Tibial artery (tissue), 4 donors: ENCODE data around the gene SORCS3.

Source experiments
- DNase-seq, 2 donors: peaks; one replicate each; pipeline ENCODE4 v3.0.0-alpha.2; 2019
- H3K27ac ChIP-seq, 2 donors: fragments of 200-600 bp; sonication (generic) in 1 of 2; 1 replicate in 1 of 2; 2 replicates in 1 of 2; pipeline ENCODE4 v1.5.1; 2018 to 2019; ENCODE audit warnings: mild to moderate bottlenecking in 1 of 2
- H3K27me3 ChIP-seq, 2 donors: fragments of 200-600 bp; sonication (generic) in 1 of 2; one replicate each; pipeline versions ENCODE4 v1.5.1 to v1.6.0; 2016 to 2019
- H3K36me3 ChIP-seq, 3 donors: fragments of 200-600 bp; sonication (generic) in 2 of 3; one replicate each; pipeline ENCODE4 v1.5.1; 2016 to 2019; ENCODE audit warnings: mild to moderate bottlenecking in 2 of 3
- H3K4me1 ChIP-seq, 4 donors: fragments of 200-600 bp; sonication (generic) in 2 of 4; 1 replicate in 3 of 4; 2 replicates in 1 of 4; pipeline ENCODE4 v1.5.1; 2016 to 2019
- H3K4me3 ChIP-seq, 2 donors: fragments of 200-600 bp; sonication (generic) in 1 of 2; 1 replicate in 1 of 2; 2 replicates in 1 of 2; pipeline ENCODE4 v1.5.1; 2018 to 2019; ENCODE audit warnings: mild to moderate bottlenecking in 2 of 2
- H3K9me3 ChIP-seq, 3 donors: fragments of 200-600 bp; sonication (generic) in 1 of 3; one replicate each; pipeline ENCODE4 v1.5.1; 2016 to 2019
- CTCF ChIP-seq, 2 experiments: fragments of 200-600 bp in 1 of 2; fragments of 450-650 bp in 1 of 2; IDR thresholded peaks; one replicate each; pipeline ENCODE4 v1.5.1; 2017 to 2019; ENCODE audit warnings: antibody characterized with exemption in 2 of 2, mild to moderate bottlenecking in 1 of 2, moderate library complexity in 1 of 2
- intact Hi-C: fragments of 100-400 bp; cut with DNase I; formaldehyde crosslinking; loops from one replicate; pipeline ENCODE4 v1.15.0; 2023; ENCODE audit warnings: low total_unique reads

SORCS3 gene

DNA sequence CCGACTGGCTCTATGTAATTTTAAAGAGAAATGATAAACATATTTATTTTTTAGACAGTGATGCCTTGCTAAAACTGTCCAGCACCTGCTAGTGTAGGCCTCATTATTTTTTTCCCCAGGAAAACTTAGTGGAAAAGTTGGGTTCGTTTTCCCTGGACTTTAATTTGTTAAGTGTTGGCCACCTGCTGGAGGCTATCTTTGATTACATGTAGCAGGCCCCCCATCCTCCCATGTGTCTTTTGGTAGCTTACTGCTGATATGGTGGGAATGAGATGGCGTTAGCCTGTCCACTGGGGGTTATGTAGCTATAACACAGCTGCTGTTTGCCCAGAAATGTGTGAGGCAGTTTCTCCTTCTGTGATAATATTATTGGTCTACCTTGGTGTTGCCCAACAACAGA is 265.0 kb downstream of the SORCS3 start:
- H3K27me3 ChIP-seq: no peaks in the 10 kb centered on the region
- H3K4me3 ChIP-seq: no peak overlapping the region
- no peaks in the 10 kb centered on the region for H3K36me3 ChIP-seq
- intact Hi-C loops: no loop called here
- TF ChIP-seq CTCF (IDR thresholded peaks at IDR 0.05): no peak
- DNase-seq: no peak
- H3K27ac ChIP-seq: no peak overlapping the region
- no peaks in the 10 kb centered on the region for H3K9me3 ChIP-seq
- H3K4me1 ChIP-seq: no peaks in the 10 kb centered on the region

GRCh38 chr10:104907521-104907920 is 266.4 kb downstream of the SORCS3 start:
- H3K27ac ChIP-seq: no peak overlapping the region
- no peak for TF ChIP-seq CTCF (IDR thresholded peaks at IDR 0.05)
- H3K4me1 ChIP-seq: no peaks in the 10 kb centered on the region
- intact Hi-C loops: no loop called here
- no peaks in the 10 kb centered on the region for H3K9me3 ChIP-seq
- H3K4me3 ChIP-seq: no peak overlapping the region
- no peaks in the 10 kb centered on the region for H3K36me3 ChIP-seq
- DNase-seq: no peak
- no peaks in the 10 kb centered on the region for H3K27me3 ChIP-seq

DNA sequence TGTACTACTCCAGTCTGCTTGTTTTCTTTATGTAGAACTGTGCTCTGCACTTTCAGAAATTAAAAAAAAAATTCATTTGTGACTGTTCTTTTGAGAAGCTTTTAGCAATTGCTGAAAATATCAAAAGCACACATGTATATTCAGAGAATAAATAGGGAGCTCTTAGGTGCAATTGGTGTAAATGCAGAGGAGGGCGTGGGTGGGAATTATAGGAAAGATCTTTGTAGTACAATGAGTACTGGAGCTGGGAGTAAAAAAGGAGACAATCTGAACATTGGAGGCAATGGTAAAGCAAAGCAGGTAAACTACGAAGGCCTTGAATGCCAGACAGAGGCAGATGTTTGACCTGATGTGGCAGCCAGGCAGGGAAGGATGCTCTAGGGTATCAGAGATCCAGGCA is 267.5 kb downstream of the SORCS3 start:
- no peaks in the 10 kb centered on the region for H3K9me3 ChIP-seq
- no peak overlapping the region for H3K4me3 ChIP-seq
- H3K36me3 ChIP-seq: no peaks in the 10 kb centered on the region
- H3K27me3 ChIP-seq: no peaks in the 10 kb centered on the region
- H3K4me1 ChIP-seq: no peaks in the 10 kb centered on the region
- no peak for DNase-seq
- intact Hi-C loops: no loop called here
- H3K27ac ChIP-seq: no peak overlapping the region
- no peak for TF ChIP-seq CTCF (IDR thresholded peaks at IDR 0.05)

DNA sequence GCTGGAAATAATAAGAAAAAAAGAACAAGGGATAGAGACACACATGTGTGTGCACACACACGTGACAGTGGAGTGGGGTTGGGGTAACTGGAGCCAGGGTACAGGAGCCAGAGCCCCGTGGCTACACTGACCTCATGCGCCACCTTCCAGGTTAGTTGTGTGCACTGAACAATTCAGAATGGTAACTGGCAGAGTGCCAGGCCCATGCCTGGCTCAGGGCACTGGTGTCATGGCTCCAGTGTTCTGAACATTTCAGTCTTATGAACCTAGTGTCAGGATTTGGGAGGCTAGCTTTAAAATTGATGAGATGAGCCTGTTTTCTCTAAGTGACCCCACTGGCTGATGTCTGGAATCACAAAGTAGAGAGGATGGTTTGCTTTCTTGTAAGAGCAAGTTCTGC is 269.6 kb downstream of the SORCS3 start:
- DNase-seq: no peak
- no peaks in the 10 kb centered on the region for H3K27me3 ChIP-seq
- intact Hi-C loops: no loop called here
- TF ChIP-seq CTCF (IDR thresholded peaks at IDR 0.05): no peak
- no peaks in the 10 kb centered on the region for H3K9me3 ChIP-seq
- no peaks in the 10 kb centered on the region for H3K4me1 ChIP-seq
- H3K4me3 ChIP-seq: no peak overlapping the region
- H3K36me3 ChIP-seq: no peaks in the 10 kb centered on the region
- no peak overlapping the region for H3K27ac ChIP-seq

DNA sequence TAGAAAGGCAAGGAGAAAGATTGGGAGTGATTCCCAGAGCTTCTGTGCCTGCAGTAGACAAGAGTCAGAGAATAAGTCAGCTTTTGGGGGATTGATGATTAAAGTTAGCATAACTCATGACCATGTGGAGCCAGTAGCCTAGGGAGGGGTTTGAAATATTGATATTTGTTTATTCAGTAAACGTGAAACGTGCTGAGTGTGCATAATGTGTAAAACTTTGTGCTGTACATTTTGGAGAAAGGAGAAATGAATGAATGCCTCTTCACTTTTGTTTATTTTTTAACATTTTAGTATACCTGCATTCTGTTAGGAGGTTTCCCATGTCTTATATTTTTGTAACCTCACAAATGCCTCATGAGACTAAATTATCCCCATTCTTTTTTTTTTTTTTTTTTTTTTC is 272.3 kb downstream of the SORCS3 start:
- DNase-seq: no peak
- Histone ChIP-seq H3K36me3 (no peaks in the 10 kb centered on the region), H3K9me3 (no peaks in the 10 kb centered on the region), H3K27me3 (no peaks in the 10 kb centered on the region), H3K27ac (no peak overlapping the region), H3K4me1 (no peaks in the 10 kb centered on the region), H3K4me3 (no peak overlapping the region)
- intact Hi-C loops: no loop called here
- no peak for TF ChIP-seq CTCF (IDR thresholded peaks at IDR 0.05)

DNA sequence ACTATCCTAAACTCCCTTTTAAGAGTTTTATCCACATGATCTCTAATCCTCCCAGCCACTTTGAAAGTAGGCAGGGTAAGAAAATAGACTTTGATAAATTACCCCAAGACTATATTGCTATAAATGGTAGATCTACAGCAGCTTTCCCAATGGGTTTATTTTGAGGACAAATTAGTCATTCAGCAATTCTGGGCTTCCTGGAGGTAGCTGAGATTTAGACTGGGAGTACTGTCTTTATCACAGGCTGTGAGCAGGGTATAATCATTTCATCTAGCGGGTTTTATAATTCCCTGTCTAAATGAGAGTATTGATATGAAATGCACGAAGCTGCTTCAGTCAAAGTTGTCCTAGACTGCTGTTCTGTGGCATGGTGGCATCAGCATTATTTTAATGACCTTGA is 279.4 kb downstream of the SORCS3 start:
- Histone ChIP-seq H3K36me3 (no peaks in the 10 kb centered on the region), H3K27ac (no peak overlapping the region), H3K4me3 (no peak overlapping the region), H3K27me3 (no peaks in the 10 kb centered on the region), H3K4me1 (no peaks in the 10 kb centered on the region), H3K9me3 (no peaks in the 10 kb centered on the region)
- DNase-seq: no peak
- no peak for TF ChIP-seq CTCF (IDR thresholded peaks at IDR 0.05)
- intact Hi-C loops: loop anchor here (10.0 kb wide), 1 partner anchor 516 kb away; no protein-coding TSS in a partner anchor
